ENCODE data around the gene PDE4D.

PDE4D gene

DNA sequence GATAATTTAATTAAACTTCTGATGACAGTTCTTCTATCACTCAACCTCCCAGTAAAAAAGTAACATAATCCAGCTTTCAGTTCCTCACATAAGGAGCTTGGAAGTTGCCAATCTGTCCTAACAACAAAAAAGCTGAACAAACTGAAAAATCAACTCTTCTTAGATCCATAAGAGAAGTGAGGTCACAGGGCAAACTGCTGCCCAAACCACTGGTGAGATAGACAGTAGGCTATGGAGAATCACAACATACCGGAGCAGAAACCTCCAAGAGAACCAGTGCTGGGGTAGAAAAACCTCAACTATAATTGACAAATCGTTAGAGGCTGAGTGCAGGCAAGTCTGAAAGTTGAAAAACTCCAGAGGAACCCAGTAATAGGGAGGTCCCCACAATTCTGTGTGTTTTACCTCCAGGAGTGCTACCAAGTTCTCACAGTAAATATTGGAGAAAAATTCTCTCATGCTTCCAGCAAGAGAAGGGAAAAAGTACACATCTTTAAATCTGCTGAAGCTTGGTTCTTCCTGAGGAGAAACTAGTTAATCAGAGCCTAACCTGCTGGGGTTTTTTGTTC lies 300.0 kb downstream of the PDE4D start:
- H3K4me3 ChIP-seq, result no peak overlapping the region
- H3K27me3 ChIP-seq (ENCODE audit: low read depth), result no peaks in the 10 kb centered on the region
- in situ Hi-C loops (cut with MboI; ENCODE audit: low sequenced_read_pairs), result no loop called here
- no peaks in the 10 kb centered on the region for H3K9me3 ChIP-seq
- DNase-seq (ENCODE audit: low spot score in 2 of 2), result no peak
- no peaks in the 10 kb centered on the region for H3K36me3 ChIP-seq (replicated peaks)
- H3K4me1 ChIP-seq, result no peaks in the 10 kb centered on the region

- in situ Hi-C loops (cut with MboI; ENCODE audit: low sequenced_read_pairs), result no loop called here
- H3K9me3 ChIP-seq, result no peaks in the 10 kb centered on the region
- no peak overlapping the region for H3K4me3 ChIP-seq
- no peaks in the 10 kb centered on the region for H3K36me3 ChIP-seq (replicated peaks)
- H3K4me1 ChIP-seq, result no peaks in the 10 kb centered on the region
- 0 out of 2 replicates have a peak, but pooled peaks cover under 1% of the 10 kb centered on the region for H3K27me3 ChIP-seq (ENCODE audit: low read depth)
- DNase-seq (ENCODE audit: low spot score in 2 of 2), result no peak
These were observed 301.4 kb downstream of the PDE4D start for GRCh38 chr5:59592101-59592500.

DNA sequence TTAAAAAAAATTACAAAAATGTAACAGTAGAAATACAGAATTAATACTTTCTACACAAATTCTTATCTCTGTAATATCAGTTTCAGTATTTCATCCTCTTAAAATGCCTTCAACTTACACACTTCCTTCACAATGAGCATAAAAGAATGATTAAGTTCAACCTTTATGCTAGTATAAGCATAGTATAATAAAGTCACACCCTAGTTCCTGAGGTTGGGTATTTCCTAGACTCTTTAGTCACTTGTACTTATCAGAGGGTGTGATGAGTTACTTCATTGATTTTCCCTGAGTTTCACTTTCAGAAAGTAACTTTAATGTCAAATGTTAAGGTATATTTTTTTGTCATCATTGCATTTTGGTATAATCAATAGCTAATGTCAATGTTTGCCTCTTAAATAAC lies 302.4 kb downstream of the PDE4D start:
- Histone ChIP-seq H3K36me3 (replicated peaks) (no peaks in the 10 kb centered on the region), H3K4me3 (no peak overlapping the region), H3K9me3 (no peaks in the 10 kb centered on the region), H3K27me3 (ENCODE audit: low read depth) (peaks cover 4% of the 10 kb centered on the region; the same call in 1 of the 2 replicates), H3K4me1 (no peaks in the 10 kb centered on the region)
- no peak for DNase-seq (ENCODE audit: low spot score in 2 of 2)
- in situ Hi-C loops (cut with MboI; ENCODE audit: low sequenced_read_pairs), result no loop called here

- no peaks in the 10 kb centered on the region for H3K36me3 ChIP-seq (replicated peaks)
- no peaks in the 10 kb centered on the region for H3K4me1 ChIP-seq
- H3K27me3 ChIP-seq (ENCODE audit: low read depth), result peaks cover 7% of the 10 kb centered on the region; the same call in 1 of the 2 replicates
- no peak for DNase-seq (ENCODE audit: low spot score in 2 of 2)
- no peaks in the 10 kb centered on the region for H3K9me3 ChIP-seq
- in situ Hi-C loops (cut with MboI; ENCODE audit: low sequenced_read_pairs), result no loop called here
- H3K4me3 ChIP-seq, result no peak overlapping the region
These were observed 304.6 kb downstream of the PDE4D start for GRCh38 chr5:59588922-59589321.

DNA sequence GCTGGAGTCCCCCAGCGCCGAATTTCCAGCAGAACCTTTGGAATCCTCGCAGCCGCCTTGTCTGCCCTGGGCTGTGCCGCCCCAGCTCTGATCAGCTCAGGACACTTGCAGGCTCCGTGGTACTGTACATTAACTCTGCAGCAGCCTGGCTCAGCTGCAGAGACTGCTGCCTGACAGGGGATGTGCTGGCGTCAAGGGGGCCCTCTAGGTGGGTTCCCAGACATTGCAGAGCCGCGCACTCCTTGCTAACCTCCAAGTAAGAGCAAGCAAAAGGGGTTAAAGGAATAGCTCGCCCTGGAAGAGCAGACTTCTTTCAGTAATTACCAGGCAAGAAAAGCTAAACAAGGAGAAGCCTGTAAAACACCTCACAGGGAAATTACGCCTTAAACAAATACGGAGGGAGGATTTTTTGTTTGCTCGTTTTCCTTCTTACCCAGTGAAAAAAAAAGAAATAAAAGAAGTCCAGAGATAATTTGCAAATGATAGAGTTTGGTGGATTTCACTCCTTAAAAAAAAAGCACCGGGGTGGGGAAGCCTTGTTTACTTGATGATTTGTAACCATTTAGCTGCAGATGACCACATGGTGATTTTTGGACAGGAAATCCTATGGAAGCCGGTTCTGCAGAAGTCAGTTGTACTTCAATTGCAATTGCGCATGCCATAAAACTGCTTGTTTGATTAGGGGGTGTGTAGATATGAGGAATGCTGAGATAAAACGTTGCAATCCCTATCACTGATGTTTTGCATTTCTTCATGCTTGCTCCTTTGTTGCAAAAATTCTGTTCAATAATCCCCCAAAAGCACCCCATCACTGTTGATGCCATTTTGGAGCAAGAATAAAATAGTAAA lies 305.8 kb downstream of the PDE4D start:
- no peaks in the 10 kb centered on the region for H3K4me1 ChIP-seq
- in situ Hi-C loops (cut with MboI; ENCODE audit: low sequenced_read_pairs), result no loop called here
- peak; percentile 5 to 40 for DNase-seq (ENCODE audit: low spot score in 2 of 2)
- H3K4me3 ChIP-seq, result no peak overlapping the region
- H3K9me3 ChIP-seq, result no peaks in the 10 kb centered on the region
- peaks cover 7% of the 10 kb centered on the region; the same call in 1 of the 2 replicates for H3K27me3 ChIP-seq (ENCODE audit: low read depth)
- no peaks in the 10 kb centered on the region for H3K36me3 ChIP-seq (replicated peaks)

DNA sequence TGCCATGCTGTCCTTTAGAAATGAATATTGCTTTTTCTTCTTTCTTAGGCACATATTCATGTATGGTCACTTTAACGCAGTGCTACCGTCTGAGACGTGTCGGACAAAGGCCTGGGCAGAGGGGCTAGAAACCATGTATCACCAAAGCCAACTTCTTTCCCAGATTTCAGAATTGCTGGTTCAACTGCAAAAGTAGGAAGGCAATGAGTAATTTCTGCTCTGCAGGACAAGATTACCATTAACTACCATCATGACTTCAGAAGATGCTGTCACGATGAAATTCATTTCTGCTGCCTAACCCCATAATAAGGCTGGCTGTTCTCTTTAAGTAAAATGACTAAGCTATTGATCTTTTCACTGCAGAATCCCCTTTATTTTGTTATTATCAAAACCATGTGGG lies 306.7 kb downstream of the PDE4D start:
- Histone ChIP-seq H3K36me3 (replicated peaks) (no peaks in the 10 kb centered on the region), H3K4me3 (no peak overlapping the region), H3K9me3 (no peaks in the 10 kb centered on the region), H3K27me3 (ENCODE audit: low read depth) (peaks cover 7% of the 10 kb centered on the region; the same call in 1 of the 2 replicates), H3K4me1 (no peaks in the 10 kb centered on the region)
- DNase-seq (ENCODE audit: low spot score in 2 of 2), result no peak
- in situ Hi-C loops (cut with MboI; ENCODE audit: low sequenced_read_pairs), result no loop called here

DNA sequence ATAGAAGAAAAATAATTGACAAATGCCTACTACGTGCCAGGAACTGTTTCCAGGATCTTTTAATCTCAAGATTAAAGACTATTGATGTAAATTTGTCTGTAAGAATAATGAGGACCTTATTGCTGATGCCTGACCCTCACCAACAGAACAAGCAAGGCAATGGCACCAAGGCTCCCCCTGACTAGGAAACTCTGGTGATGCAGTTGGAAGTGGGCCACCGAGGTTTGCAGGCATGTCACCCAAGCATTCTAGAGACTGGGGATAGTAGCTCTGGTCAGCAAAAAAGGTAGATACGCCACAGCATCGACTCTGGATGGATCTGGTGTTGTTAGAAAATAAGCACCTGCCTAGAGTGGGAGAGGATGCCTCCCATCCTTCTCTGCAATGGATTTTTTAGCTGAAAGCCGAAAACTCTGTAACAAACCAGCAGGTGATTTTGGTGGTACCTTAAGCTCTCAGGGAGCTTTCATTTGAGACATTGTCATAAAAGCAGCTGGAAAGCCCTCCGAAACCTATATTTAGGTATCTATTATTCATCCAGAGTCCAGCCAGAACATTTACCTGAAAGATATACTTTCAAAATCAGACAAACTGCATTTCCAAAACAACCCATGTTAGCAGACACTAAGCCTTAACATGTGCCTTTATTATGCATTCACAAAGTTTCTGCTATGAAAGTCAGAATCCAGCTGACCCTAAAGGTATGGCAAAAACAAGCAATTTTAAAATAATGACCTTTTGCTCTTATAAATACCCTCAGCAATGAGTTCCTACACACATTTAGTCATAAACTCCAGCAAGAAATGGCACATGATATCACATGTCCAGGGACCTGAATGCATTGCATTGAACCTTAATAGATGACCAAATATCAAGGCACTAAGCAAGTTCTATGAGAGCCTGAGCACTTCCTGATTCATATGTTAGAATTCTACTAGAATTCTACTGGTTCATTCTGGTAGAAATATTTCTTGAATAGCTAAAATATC lies 308.4 kb downstream of the PDE4D start:
- in situ Hi-C loops (cut with MboI; ENCODE audit: low sequenced_read_pairs), result no loop called here
- Histone ChIP-seq H3K4me3 (no peak overlapping the region), H3K27me3 (ENCODE audit: low read depth) (peaks cover 7% of the 10 kb centered on the region), H3K9me3 (no peaks in the 10 kb centered on the region), H3K36me3 (replicated peaks) (no peaks in the 10 kb centered on the region), H3K4me1 (no peaks in the 10 kb centered on the region)
- no peak for DNase-seq (ENCODE audit: low spot score in 2 of 2)

DNA sequence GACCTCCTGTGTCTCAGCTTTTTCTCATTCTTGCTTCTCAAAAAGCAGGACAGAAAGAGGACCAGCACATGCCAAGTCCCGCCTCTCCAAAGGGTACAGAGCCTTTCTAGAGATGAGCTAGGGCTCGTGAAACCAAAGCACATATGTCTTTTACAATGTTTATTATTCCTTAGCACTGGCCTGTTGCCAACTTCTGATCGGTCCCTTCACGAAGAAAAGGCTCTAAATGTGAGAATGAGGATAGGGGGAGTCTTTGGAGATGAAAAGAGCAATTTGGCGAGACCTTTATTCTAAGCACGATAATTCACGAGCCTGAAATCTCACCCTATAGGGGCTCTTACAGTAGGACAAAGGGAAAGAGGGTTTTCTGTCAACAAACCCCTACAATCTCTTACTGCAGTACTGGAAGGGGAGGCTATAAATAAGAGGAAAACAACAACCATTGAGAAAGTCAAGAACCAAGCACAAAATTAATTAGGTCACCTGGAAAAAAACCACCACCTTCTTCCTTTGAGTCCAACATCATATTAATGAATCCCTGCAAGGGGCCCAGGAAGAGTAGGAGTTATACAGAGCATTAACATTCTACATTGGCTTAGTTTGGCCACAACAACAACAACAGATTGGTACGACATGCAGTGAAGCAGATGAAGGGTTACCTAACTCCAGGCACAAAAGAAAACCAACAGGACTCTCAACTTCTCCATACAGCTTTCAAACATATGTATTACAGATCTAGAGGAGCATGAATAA lies 309.5 kb downstream of the PDE4D start:
- H3K4me3 ChIP-seq, result no peak overlapping the region
- H3K4me1 ChIP-seq, result no peaks in the 10 kb centered on the region
- H3K36me3 ChIP-seq (replicated peaks), result no peaks in the 10 kb centered on the region
- H3K27me3 ChIP-seq (ENCODE audit: low read depth), result peaks cover 7% of the 10 kb centered on the region
- no peak for DNase-seq (ENCODE audit: low spot score in 2 of 2)
- in situ Hi-C loops (cut with MboI; ENCODE audit: low sequenced_read_pairs), result no loop called here
- H3K9me3 ChIP-seq, result no peaks in the 10 kb centered on the region

DNA sequence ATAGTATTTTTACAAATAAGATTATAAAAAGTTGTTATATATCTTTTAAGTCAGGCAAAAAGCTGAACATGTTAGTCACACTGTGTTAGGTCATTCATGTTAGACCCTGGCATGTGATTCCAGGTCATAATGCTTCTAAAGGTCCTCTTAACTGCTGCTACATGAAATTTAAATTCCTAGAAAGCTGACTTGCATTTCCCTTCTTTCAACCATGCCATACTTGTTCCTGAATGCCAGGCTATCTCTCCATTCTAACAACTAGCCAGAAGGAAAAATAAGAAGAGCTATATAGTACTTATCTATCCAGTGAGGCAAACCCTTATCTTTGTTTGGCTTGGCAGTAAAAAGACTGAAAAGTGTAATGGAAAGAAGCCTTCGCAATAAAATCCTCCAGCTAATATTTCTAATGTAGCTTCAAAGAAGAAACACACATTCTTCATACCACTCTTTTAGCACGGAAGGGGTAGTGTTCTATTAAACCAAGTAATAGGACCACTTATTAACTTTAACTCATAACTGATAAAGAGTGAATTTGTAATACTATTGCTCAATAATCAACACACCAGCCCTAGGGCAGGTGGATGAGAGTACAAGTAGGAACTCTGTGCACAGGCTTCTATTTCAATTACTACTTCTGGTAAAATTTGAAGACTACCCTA lies 310.2 kb downstream of the PDE4D start:
- Histone ChIP-seq H3K9me3 (no peaks in the 10 kb centered on the region), H3K27me3 (ENCODE audit: low read depth) (peaks cover 7% of the 10 kb centered on the region), H3K36me3 (replicated peaks) (no peaks in the 10 kb centered on the region), H3K4me3 (no peak overlapping the region), H3K4me1 (no peaks in the 10 kb centered on the region)
- in situ Hi-C loops (cut with MboI; ENCODE audit: low sequenced_read_pairs), result no loop called here
- no peak for DNase-seq (ENCODE audit: low spot score in 2 of 2)

DNA sequence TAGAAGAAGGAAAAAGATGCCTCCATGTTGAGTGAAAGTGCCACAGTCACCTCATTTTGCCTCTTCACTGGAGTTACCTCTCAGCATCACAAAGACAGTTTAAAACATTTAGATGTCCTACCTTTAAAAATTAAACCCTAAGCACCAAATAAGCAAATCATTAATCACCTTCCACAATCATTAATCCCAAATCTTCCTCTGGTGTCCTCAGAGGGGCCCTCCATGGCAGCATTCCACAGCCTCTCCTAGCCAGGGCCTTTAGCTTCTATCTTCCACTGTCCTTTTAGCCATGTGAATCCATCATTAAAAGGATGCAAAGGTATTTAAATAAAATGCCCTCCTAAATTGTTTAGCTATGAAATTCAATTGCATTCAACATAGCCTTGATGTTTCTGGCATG lies 310.8 kb downstream of the PDE4D start:
- Histone ChIP-seq H3K4me1 (no peaks in the 10 kb centered on the region), H3K27me3 (ENCODE audit: low read depth) (peaks cover 7% of the 10 kb centered on the region), H3K4me3 (no peak overlapping the region), H3K36me3 (replicated peaks) (no peaks in the 10 kb centered on the region), H3K9me3 (no peaks in the 10 kb centered on the region)
- no peak for DNase-seq (ENCODE audit: low spot score in 2 of 2)
- in situ Hi-C loops (cut with MboI; ENCODE audit: low sequenced_read_pairs), result no loop called here

- H3K27me3 ChIP-seq (ENCODE audit: low read depth), result no peaks in the 10 kb centered on the region; the same call in 1 of the 2 replicates
- H3K4me3 ChIP-seq, result no peak overlapping the region
- no peaks in the 10 kb centered on the region for H3K36me3 ChIP-seq (replicated peaks)
- H3K9me3 ChIP-seq, result no peaks in the 10 kb centered on the region
- DNase-seq (ENCODE audit: low spot score in 2 of 2), result no peak
- in situ Hi-C loops (cut with MboI; ENCODE audit: low sequenced_read_pairs), result no loop called here
- H3K4me1 ChIP-seq, result no peaks in the 10 kb centered on the region
These were observed 313.7 kb downstream of the PDE4D start for GRCh38 chr5:59579824-59580167.

DNA sequence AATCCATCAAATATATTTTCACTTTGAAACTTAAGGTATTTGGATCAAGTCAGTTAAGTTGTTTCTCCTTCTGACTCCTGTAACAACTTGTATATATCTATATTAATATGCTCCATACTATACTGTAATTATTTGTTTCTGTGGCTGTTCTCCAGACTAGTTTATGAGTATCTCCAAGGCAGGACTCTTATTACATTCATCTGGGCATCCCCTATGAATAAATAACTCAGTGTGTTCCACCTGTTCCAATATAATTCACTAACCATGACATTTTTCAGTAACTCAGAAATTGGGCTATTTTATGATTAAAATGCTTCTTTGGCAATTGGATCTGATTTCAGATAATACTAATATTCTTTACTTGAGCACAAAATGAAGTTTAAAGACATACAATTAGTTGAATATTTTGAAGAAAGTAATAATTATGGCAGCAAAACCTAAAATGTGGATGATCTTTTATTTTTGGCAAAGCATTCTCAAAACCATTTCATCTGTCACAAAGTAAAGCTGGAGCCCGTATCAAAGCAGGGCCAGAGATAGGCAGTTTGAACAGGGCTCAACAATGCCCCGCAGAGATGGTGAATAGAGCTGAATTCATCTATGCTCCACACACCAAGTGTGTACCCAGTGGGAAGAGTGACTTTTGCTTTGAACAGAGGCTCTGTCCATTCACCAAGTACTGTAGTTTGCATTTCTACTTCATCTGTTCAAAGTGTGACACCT lies 314.3 kb downstream of the PDE4D start:
- Histone ChIP-seq H3K27me3 (ENCODE audit: low read depth) (no peaks in the 10 kb centered on the region; the same call in 1 of the 2 replicates), H3K4me1 (no peaks in the 10 kb centered on the region), H3K9me3 (no peaks in the 10 kb centered on the region), H3K4me3 (no peak overlapping the region), H3K36me3 (replicated peaks) (no peaks in the 10 kb centered on the region)
- in situ Hi-C loops (cut with MboI; ENCODE audit: low sequenced_read_pairs), result no loop called here
- DNase-seq (ENCODE audit: low spot score in 2 of 2), result no peak

Data from HAP-1 (cell line).